Natural killer cell (primary cell): ENCODE data around the gene MUSTN1. TPM values are rescaled to one million over a fixed set of nuclear protein-coding genes. Genes with fewer than 3 reads are reported as not detected.
A peak's percentile ranks its signal among the peaks of the same experiment; 100 is the strongest.

Source experiments
- ATAC-seq, 3 donors: fragments of 150-1000 bp in 2 of 3; fragments of 200-7000 bp in 1 of 3; cut with Tn5 transposase; 1 replicate in 1 of 3; 2 replicates in 2 of 3; pipeline ENCODE4 v1.10.0; 2021; ENCODE audit warnings: mild to moderate bottlenecking in 2 of 3, moderate library complexity in 2 of 3
- DNase-seq, 2 donors: peaks; one replicate each; pipeline versions ENCODE4 v3.0.0 to v3.0.0-alpha.2; 2013 to 2021; ENCODE audit warnings: mixed read lengths in 1 of 2
- H3K27ac ChIP-seq: one replicate; pipeline ENCODE4 v1.5.1; 2013; ENCODE audit warnings: mild to moderate bottlenecking, low read length
- H3K27me3 ChIP-seq: one replicate; pipeline ENCODE4 v1.6.1; 2013; ENCODE audit warnings: low read length; ENCODE audit not compliant: control insufficient read depth, insufficient read depth
- H3K36me3 ChIP-seq: one replicate; pipeline ENCODE4 v1.6.1; 2013; ENCODE audit warnings: low read length; ENCODE audit not compliant: control insufficient read depth, insufficient read depth
- H3K4me1 ChIP-seq: one replicate; pipeline ENCODE4 v1.6.1; 2013; ENCODE audit warnings: low read length; ENCODE audit not compliant: control insufficient read depth, insufficient read depth
- H3K4me3 ChIP-seq: one replicate; pipeline ENCODE4 v1.5.1; 2013; ENCODE audit warnings: low read length
- H3K9me3 ChIP-seq: one replicate; pipeline ENCODE4 v1.6.1; 2013; ENCODE audit warnings: low read length; ENCODE audit not compliant: control insufficient read depth, insufficient read depth
- H3K27ac Mint-ChIP-seq, 2 donors: one replicate each; pipeline ENCODE4 v1.8.0; 2022; ENCODE audit warnings: mild to moderate bottlenecking in 2 of 2, mixed read lengths in 2 of 2, moderate library complexity in 1 of 2
- H3K27me3 Mint-ChIP-seq, 2 donors: one replicate each; pipeline ENCODE4 v1.8.0; 2022; ENCODE audit warnings: low read depth in 2 of 2, mixed read lengths in 2 of 2
- H3K36me3 Mint-ChIP-seq: one replicate; pipeline ENCODE4 v1.8.0; 2022; ENCODE audit warnings: mixed read lengths
- H3K4me1 Mint-ChIP-seq, 2 donors: one replicate each; pipeline ENCODE4 v1.8.0; 2022; ENCODE audit warnings: mixed read lengths in 2 of 2
- H3K4me3 Mint-ChIP-seq: one replicate; pipeline ENCODE4 v1.8.0; 2022; ENCODE audit warnings: mild to moderate bottlenecking, moderate library complexity, mixed read lengths
- H3K9me3 Mint-ChIP-seq, 2 donors: one replicate each; pipeline ENCODE4 v1.8.0; 2022; ENCODE audit warnings: mixed read lengths in 2 of 2
- WGBS: methylation state at CpG from one replicate; pipeline ENCODE4 v1.1.7; 2013; ENCODE audit warnings: missing lambda C conversion rate; ENCODE audit not compliant: insufficient coverage; 5-methylcytosine and 5-hydroxymethylcytosine counted together
- intact Hi-C: fragments of 100-400 bp; cut with micrococcal nuclease; formaldehyde crosslinking; loops from one replicate; pipeline ENCODE4 v1.14.2; 2022
- total RNA-seq, 4 donors: library from RNA; stranded (reverse); fragments of 120-200 nt in 1 of 4; gene quantifications; one replicate each; pipeline versions ENCODE4 v1.2.3 to v1.2.4, GENCODE V29; 2013 to 2022
- TF ChIP-seq, protein P1 (sequence below): fragments of 200-600 bp; IDR thresholded peaks from one replicate; pipeline ENCODE4 v1.8.0; 2022; ENCODE audit warnings: antibody characterized with exemption

Gene MUSTN1
- total RNA-seq, 3 donors from 2014 or later (not counting 1 experiment from before 2014, with no cell fraction given): 5.3 to 7.7 (median 6.8) TPM

DNA sequence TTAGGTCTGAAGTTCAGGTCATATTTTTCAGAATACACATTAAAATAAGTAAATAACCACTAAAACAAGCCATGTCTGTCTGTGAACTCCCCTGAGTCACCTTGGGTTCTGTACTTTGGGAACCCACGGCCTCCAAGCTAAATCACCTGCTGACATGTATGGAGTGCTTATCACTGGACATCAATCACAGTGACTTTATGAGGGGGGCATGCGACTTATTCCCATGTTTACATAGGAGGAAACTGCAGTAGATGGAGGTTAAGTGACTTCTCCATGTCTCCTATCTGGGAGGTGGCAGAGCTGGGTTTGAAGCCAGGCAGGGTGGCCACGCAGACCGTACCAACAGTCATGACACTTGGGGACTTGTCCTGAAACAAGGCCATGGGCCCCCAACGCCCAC lies 12.5 kb downstream of the MUSTN1 start:
- H3K36me3 Mint-ChIP-seq: no peaks in the 10 kb centered on the region
- ATAC-seq (no peak), DNase-seq (no peak)
- no peaks in the 10 kb centered on the region for H3K9me3 ChIP-seq
- H3K4me1 Mint-ChIP-seq: no peaks in the 10 kb centered on the region
- intact Hi-C loops: no loop called here
- no peaks in the 10 kb centered on the region for H3K4me1 ChIP-seq
- H3K4me3 Mint-ChIP-seq: no peak overlapping the region
- H3K27ac ChIP-seq: no peak overlapping the region
- H3K9me3 Mint-ChIP-seq: no peaks in the 10 kb centered on the region
- TF ChIP-seq, protein P1, sequence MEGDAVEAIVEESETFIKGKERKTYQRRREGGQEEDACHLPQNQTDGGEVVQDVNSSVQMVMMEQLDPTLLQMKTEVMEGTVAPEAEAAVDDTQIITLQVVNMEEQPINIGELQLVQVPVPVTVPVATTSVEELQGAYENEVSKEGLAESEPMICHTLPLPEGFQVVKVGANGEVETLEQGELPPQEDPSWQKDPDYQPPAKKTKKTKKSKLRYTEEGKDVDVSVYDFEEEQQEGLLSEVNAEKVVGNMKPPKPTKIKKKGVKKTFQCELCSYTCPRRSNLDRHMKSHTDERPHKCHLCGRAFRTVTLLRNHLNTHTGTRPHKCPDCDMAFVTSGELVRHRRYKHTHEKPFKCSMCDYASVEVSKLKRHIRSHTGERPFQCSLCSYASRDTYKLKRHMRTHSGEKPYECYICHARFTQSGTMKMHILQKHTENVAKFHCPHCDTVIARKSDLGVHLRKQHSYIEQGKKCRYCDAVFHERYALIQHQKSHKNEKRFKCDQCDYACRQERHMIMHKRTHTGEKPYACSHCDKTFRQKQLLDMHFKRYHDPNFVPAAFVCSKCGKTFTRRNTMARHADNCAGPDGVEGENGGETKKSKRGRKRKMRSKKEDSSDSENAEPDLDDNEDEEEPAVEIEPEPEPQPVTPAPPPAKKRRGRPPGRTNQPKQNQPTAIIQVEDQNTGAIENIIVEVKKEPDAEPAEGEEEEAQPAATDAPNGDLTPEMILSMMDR: no peak
- peaks cover 7% of the 10 kb centered on the region for H3K36me3 ChIP-seq
- WGBS: 94% methylated on average over 5 of the region's 5 CpGs
- H3K27me3 Mint-ChIP-seq: no peaks in the 10 kb centered on the region
- H3K27ac Mint-ChIP-seq: no peak overlapping the region
- H3K4me3 ChIP-seq: no peak overlapping the region
- no peaks in the 10 kb centered on the region for H3K27me3 ChIP-seq

DNA sequence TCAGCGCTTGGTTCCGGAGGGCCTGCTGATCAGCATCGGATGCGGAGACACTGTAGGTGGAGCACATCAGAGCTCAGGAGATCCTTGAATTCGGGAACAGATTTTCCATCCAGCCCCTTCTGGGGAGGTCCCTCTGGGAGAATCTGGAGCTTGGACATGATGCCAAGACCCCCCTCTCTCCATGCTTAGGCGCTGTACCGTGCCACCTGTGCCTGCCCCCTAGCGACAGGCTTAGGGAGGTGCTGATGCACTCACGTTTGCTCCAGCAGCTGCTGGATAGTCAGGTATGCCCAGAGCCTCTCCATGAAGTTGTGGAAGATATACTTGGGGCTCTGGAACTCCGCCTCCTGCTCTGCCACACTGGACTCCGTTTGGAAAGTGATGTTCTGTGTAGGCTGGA lies 14.1 kb downstream of the MUSTN1 start:
- no peaks in the 10 kb centered on the region for H3K27me3 Mint-ChIP-seq
- no peak overlapping the region for H3K4me3 ChIP-seq
- H3K36me3 Mint-ChIP-seq: no peaks in the 10 kb centered on the region
- H3K9me3 Mint-ChIP-seq: no peaks in the 10 kb centered on the region
- ATAC-seq (no peak), DNase-seq (peak in 1 of 2 donors; percentile 40)
- H3K9me3 ChIP-seq: no peaks in the 10 kb centered on the region
- H3K4me1 Mint-ChIP-seq: no peaks in the 10 kb centered on the region
- H3K36me3 ChIP-seq: peaks cover 7% of the 10 kb centered on the region
- no peak overlapping the region for H3K27ac ChIP-seq
- 72% methylated on average over 11 of the region's 11 CpGs for WGBS
- H3K27ac Mint-ChIP-seq: no peak overlapping the region
- intact Hi-C loops: no loop called here
- H3K4me3 Mint-ChIP-seq: no peak overlapping the region
- H3K4me1 ChIP-seq: no peaks in the 10 kb centered on the region
- H3K27me3 ChIP-seq: no peaks in the 10 kb centered on the region
- TF ChIP-seq, protein P1: peak; percentile 22

DNA sequence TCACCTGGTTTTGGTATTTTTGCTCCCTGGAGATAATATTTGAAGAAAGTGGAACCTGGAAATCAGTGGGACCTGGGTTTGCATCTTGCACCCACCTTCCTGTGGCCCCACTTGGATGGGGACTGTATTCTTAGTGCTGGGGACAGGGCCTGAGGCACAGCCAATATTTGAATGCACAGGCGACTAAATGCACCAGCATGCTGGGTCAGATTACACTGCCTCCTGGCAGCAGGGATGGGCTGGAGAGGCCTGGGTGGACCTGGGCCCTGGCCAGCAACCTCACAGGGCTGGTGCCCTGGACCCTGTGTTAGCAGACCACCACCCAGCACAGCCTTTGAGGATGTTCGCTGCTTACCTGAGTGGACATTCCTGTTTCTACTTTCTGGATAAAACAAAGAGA lies 14.9 kb downstream of the MUSTN1 start:
- Histone ChIP-seq H3K4me1 (no peaks in the 10 kb centered on the region), H3K9me3 (no peaks in the 10 kb centered on the region), H3K36me3 (peaks cover 7% of the 10 kb centered on the region), H3K4me3 (no peak overlapping the region), H3K27ac (no peak overlapping the region), H3K27me3 (no peaks in the 10 kb centered on the region)
- H3K36me3 Mint-ChIP-seq: no peaks in the 10 kb centered on the region
- no peak overlapping the region for H3K4me3 Mint-ChIP-seq
- no peaks in the 10 kb centered on the region for H3K27me3 Mint-ChIP-seq
- no peaks in the 10 kb centered on the region for H3K9me3 Mint-ChIP-seq
- H3K27ac Mint-ChIP-seq: no peak overlapping the region
- H3K4me1 Mint-ChIP-seq: no peaks in the 10 kb centered on the region
- DNase-seq (no peak), ATAC-seq (no peak)
- 98% methylated on average over 2 of the region's 2 CpGs for WGBS
- intact Hi-C loops: no loop called here
- TF ChIP-seq, protein P1: no peak

DNA sequence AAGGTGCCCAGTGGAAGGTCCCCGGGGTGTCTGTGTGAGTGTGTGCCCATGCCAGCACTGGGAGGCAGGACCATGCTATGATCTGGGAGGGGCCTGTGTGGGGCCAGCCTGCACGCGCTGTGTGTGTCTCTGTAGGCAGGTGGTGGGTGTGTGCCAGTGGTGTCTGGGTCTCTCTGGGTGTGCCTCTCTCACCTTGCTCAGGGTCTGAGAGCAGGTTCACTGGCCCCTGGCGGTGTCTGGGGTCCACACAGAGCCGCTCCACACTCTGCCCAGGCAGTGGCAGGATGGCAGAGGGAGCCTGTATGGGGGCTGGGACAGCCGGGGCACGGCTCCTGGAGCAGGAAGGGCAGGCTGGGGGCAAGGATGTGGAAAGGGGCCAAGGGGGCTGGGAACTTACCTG lies 17.0 kb downstream of the MUSTN1 start:
- H3K36me3 ChIP-seq: no peaks in the 10 kb centered on the region
- DNase-seq: no peak

More for the DNA sequence above, 17.0 kb downstream of the MUSTN1 start:
- H3K4me1 Mint-ChIP-seq: no peaks in the 10 kb centered on the region
- H3K27ac Mint-ChIP-seq: no peak overlapping the region
- H3K9me3 Mint-ChIP-seq: no peaks in the 10 kb centered on the region
- Histone ChIP-seq H3K4me1 (no peaks in the 10 kb centered on the region), H3K27me3 (no peaks in the 10 kb centered on the region), H3K9me3 (no peaks in the 10 kb centered on the region), H3K27ac (no peak overlapping the region), H3K4me3 (no peak overlapping the region)
- no peaks in the 10 kb centered on the region for H3K36me3 Mint-ChIP-seq
- intact Hi-C loops: no loop called here
- no peak overlapping the region for H3K4me3 Mint-ChIP-seq
- no peaks in the 10 kb centered on the region for H3K27me3 Mint-ChIP-seq
- 94% methylated on average over 7 of the region's 7 CpGs for WGBS
- TF ChIP-seq, protein P1: no peak
- ATAC-seq: no peak
